Measurements from ENCODE around the gene CPSF4L.

Gene CPSF4L

GRCh38 chr17:73224663-73225305, 36.9 kb downstream of the CPSF4L start:
- TF ChIP-seq CTCF (IDR thresholded peaks at IDR 0.05), result no peak
- Histone ChIP-seq H3K27ac (no peak overlapping the region), H3K4me3 (no peak overlapping the region)
- no peak for DNase-seq (ENCODE audit: low spot score)

- Histone ChIP-seq H3K27ac (no peak overlapping the region), H3K4me3 (no peak overlapping the region)
- DNase-seq (ENCODE audit: low spot score), result no peak
- no peak for TF ChIP-seq CTCF (IDR thresholded peaks at IDR 0.05)
Measured at GRCh38 chr17:73224237-73224636, 37.4 kb downstream of the CPSF4L start.

- Histone ChIP-seq H3K27ac (no peak overlapping the region), H3K4me3 (no peak overlapping the region)
- no peak for TF ChIP-seq CTCF (IDR thresholded peaks at IDR 0.05)
- no peak for DNase-seq (ENCODE audit: low spot score)
Measured at GRCh38 chr17:73223626-73224230, 38.0 kb downstream of the CPSF4L start.

- H3K27ac ChIP-seq, result no peak overlapping the region
- no peak for DNase-seq (ENCODE audit: low spot score)
- no peak for TF ChIP-seq CTCF (IDR thresholded peaks at IDR 0.05)
- no peak overlapping the region for H3K4me3 ChIP-seq
Measured at GRCh38 chr17:73215447-73215846, 46.2 kb downstream of the CPSF4L start.

GRCh38 chr17:73214851-73215250, 46.8 kb downstream of the CPSF4L start:
- H3K4me3 ChIP-seq, result no peak overlapping the region
- no peak for TF ChIP-seq CTCF (IDR thresholded peaks at IDR 0.05)

GRCh38 chr17:73214008-73214407, 47.7 kb downstream of the CPSF4L start:
- DNase-seq (ENCODE audit: low spot score), result no peak
- no peak for TF ChIP-seq CTCF (IDR thresholded peaks at IDR 0.05)
- H3K27ac ChIP-seq, result no peak overlapping the region
- H3K4me3 ChIP-seq, result no peak overlapping the region

More at GRCh38 chr17:73214851-73215250, 46.8 kb downstream of the CPSF4L start:
- H3K27ac ChIP-seq, result no peak overlapping the region
- no peak for DNase-seq (ENCODE audit: low spot score)

GRCh38 chr17:73211745-73212144, 49.9 kb downstream of the CPSF4L start:
- H3K4me3 ChIP-seq, result no peak overlapping the region
- TF ChIP-seq CTCF (IDR thresholded peaks at IDR 0.05), result no peak
- no peak for DNase-seq (ENCODE audit: low spot score)
- no peak overlapping the region for H3K27ac ChIP-seq

Measured in coronary artery (tissue), 2 donors.